Right ventricle myocardium inferior (tissue), 1 donor: Measurements from ENCODE around the gene KITLG. TPM values are rescaled to one million over a fixed set of nuclear protein-coding genes. Genes with fewer than 3 reads are reported as not detected.

ENCODE experiments used
- ATAC-seq: fragments of 200-7000 bp; cut with Tn5 transposase; one replicate; pipeline ENCODE4 v1.9.1; 2020; ENCODE audit warnings: mild to moderate bottlenecking, moderate library complexity
- DNase-seq: peaks from one replicate; pipeline ENCODE4 v3.0.0; 2021; ENCODE audit errors: missing footprints
- intact Hi-C: fragments of 100-400 bp; cut with DNase I; formaldehyde crosslinking; loops from one replicate; pipeline ENCODE4 v1.11.0; 2022
- total RNA-seq: library from RNA; stranded (reverse); fragmentation: NEBNext Ultra II Directional; extraction: Animal tissue kit (Norgen Biotek cat#: 25700); gene quantifications from one replicate; pipeline ENCODE4 v1.2.1, GENCODE V29; 2021
- donor health status: DM: no; HTN: yes; CAD: no; lungs with severe emphysema.

The KITLG gene
- total RNA-seq, 1 donor from 2014 or later: 11.1 TPM

- ATAC-seq (no peak), DNase-seq (no peak)
- intact Hi-C loops: no loop called here
Observed at GRCh38 chr12:88448337-88448915, 131.8 kb downstream of the KITLG start.

- DNase-seq: no peak
- no peak for ATAC-seq
- intact Hi-C loops: no loop called here
Observed at GRCh38 chr12:88445705-88446394, 134.4 kb downstream of the KITLG start.

- ATAC-seq (no peak), DNase-seq (no peak)
- intact Hi-C loops: no loop called here
Observed at GRCh38 chr12:88444481-88444880, 135.8 kb downstream of the KITLG start.
